Measurements from ENCODE around the gene PNMA8B.

The PNMA8B gene

DNA sequence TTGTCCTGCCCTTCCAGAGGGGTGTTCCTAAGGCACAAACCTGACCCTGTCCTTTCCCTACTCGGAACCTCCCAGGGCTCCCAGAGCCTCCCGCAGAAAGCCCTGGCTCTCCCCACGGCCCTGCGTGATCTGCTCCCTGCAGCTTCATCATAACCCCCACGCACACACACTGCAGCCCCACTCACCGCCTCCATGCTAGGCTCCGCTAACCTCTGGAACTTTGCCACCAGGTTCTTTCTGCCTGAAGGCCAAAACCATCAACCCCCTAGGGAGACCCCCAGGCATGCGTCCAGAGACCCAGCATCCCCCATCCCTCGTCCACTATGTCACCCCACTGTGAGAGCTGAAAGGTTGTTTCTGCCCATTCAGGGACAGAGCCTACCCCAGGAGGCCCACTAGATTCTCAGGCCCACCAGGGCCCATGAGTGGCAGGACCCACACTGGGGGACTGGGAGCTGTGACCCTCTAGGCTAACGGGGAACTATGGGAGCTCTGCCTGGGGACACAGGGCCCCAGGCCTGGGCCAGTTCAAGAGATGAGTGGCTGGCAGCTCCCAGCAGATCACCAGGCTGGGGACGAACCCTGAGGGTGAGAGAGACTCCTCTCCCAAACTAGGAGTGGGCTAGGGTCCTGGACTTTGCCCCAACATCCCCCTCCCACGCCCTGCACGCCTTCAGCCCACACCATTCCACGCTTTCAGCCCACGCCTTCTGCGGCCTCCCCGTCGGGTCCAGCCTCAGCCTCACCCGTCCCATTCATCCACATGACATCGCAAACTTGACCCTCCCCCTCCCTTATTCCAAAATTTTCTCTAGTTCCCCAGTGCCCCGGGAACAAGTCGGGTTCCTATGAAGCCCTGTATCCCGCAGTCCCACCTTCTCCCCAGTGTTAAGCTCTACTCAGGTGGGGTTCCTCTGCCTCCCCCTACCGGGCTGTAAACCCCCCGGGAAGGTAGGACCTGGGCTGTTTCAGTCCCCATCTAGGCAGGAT lies 33.2 kb upstream of the PNMA8B start:
- TF ChIP-seq, protein P1, sequence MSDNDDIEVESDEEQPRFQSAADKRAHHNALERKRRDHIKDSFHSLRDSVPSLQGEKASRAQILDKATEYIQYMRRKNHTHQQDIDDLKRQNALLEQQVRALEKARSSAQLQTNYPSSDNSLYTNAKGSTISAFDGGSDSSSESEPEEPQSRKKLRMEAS (IDR thresholded peaks at IDR 0.05), result no peak
- TF ChIP-seq USF1 (IDR thresholded peaks at IDR 0.05), result no peak
- no peak for TF ChIP-seq CREB1 (IDR thresholded peaks at IDR 0.05; ENCODE audit: low read depth)
- no peak for TF ChIP-seq TAF1 (IDR thresholded peaks at IDR 0.05; ENCODE audit: low read depth)
- no peak for TF ChIP-seq FOXM1 (IDR thresholded peaks at IDR 0.05; ENCODE audit: borderline replicate concordance, low read depth)
- no peak for TF ChIP-seq EP300 (IDR thresholded peaks at IDR 0.05; ENCODE audit: borderline replicate concordance)
- TF ChIP-seq NFIC (IDR thresholded peaks at IDR 0.05), result no peak
- no peak for TF ChIP-seq ZBTB7A (IDR thresholded peaks at IDR 0.05; ENCODE audit: low read depth)
- no peak for TF ChIP-seq TCF12 (IDR thresholded peaks at IDR 0.05; ENCODE audit: low read depth)
- TF ChIP-seq EGR1 (IDR thresholded peaks at IDR 0.05), result no peak
- TF ChIP-seq YY1 (IDR thresholded peaks at IDR 0.05; ENCODE audit: low read depth), result no peak
- no peak for TF ChIP-seq REST (IDR thresholded peaks at IDR 0.05; ENCODE audit: low read depth)
- TF ChIP-seq TEAD4 (IDR thresholded peaks at IDR 0.05), result no peak

GRCh38 chr19:46524308-46524707 lies 28.6 kb upstream of the PNMA8B start:
- no peak for TF ChIP-seq CREB1 (IDR thresholded peaks at IDR 0.05; ENCODE audit: low read depth)
- TF ChIP-seq NFIC (IDR thresholded peaks at IDR 0.05), result no peak
- no peak for TF ChIP-seq YY1 (IDR thresholded peaks at IDR 0.05; ENCODE audit: low read depth)
- TF ChIP-seq RAD21 (IDR thresholded peaks at IDR 0.05; ENCODE audit: low read depth), result no peak
- no peak for TF ChIP-seq CEBPB (IDR thresholded peaks at IDR 0.05)
- TF ChIP-seq EP300 (IDR thresholded peaks at IDR 0.05; ENCODE audit: borderline replicate concordance), result no peak
- TF ChIP-seq EGR1 (IDR thresholded peaks at IDR 0.05), result no peak
- no peak for TF ChIP-seq REST (IDR thresholded peaks at IDR 0.05; ENCODE audit: low read depth)
- TF ChIP-seq, protein P1 (IDR thresholded peaks at IDR 0.05), result no peak
- TF ChIP-seq FOXM1 (IDR thresholded peaks at IDR 0.05; ENCODE audit: borderline replicate concordance, low read depth), result no peak
- no peak for TF ChIP-seq TAF1 (IDR thresholded peaks at IDR 0.05; ENCODE audit: low read depth)
- no peak for TF ChIP-seq TEAD4 (IDR thresholded peaks at IDR 0.05)
- no peak for TF ChIP-seq TCF12 (IDR thresholded peaks at IDR 0.05; ENCODE audit: low read depth)
- no peak for TF ChIP-seq ZBTB7A (IDR thresholded peaks at IDR 0.05; ENCODE audit: low read depth)
- no peak for TF ChIP-seq USF1 (IDR thresholded peaks at IDR 0.05)

DNA sequence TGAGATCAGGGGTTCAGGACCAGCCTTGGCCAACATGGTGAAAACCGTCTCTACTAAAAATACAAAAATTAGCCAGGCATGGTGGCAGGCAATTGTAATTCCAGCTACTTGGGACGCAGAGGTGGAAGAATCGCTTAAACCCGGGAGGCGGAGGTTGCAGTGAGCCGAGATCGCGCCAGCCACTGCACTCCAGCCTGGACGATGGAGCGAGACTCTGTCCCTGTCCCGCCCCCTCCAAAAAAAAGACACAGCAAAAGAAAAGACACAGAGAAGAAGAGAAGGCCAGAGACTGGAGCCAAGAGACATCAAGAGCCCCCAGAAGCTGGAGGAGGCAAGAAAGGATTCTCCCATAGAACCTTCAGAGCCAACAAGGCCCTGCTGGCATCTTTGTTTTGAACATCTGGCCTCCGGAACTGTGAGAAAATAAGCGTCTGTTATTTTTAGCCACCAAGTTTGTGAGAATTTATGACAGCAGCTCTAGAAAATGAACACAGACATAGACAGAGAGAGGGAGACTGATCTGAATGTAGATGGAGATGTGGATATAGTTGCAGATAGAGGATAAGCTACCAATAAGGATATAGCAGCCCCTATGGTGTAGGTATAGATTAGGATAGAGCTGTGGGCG lies 25.7 kb upstream of the PNMA8B start:
- TF ChIP-seq NFIC (IDR thresholded peaks at IDR 0.05), result no peak
- TF ChIP-seq TEAD4 (IDR thresholded peaks at IDR 0.05), result no peak
- TF ChIP-seq ZBTB7A (IDR thresholded peaks at IDR 0.05; ENCODE audit: low read depth), result no peak
- TF ChIP-seq EGR1 (IDR thresholded peaks at IDR 0.05), result no peak
- TF ChIP-seq YY1 (IDR thresholded peaks at IDR 0.05; ENCODE audit: low read depth), result no peak
- no peak for TF ChIP-seq FOXM1 (IDR thresholded peaks at IDR 0.05; ENCODE audit: borderline replicate concordance, low read depth)
- no peak for TF ChIP-seq EP300 (IDR thresholded peaks at IDR 0.05; ENCODE audit: borderline replicate concordance)
- no peak for TF ChIP-seq REST (IDR thresholded peaks at IDR 0.05; ENCODE audit: low read depth)
- no peak for TF ChIP-seq TAF1 (IDR thresholded peaks at IDR 0.05; ENCODE audit: low read depth)
- no peak for TF ChIP-seq USF1 (IDR thresholded peaks at IDR 0.05)
- TF ChIP-seq CEBPB (IDR thresholded peaks at IDR 0.05), result no peak
- TF ChIP-seq, protein P1 (IDR thresholded peaks at IDR 0.05), result no peak
- no peak for TF ChIP-seq RAD21 (IDR thresholded peaks at IDR 0.05; ENCODE audit: low read depth)
- TF ChIP-seq CREB1 (IDR thresholded peaks at IDR 0.05; ENCODE audit: low read depth), result no peak

Measured in Ishikawa (cell line).